ENCODE measurements around the gene HERC3. TPM values are rescaled to one million over a fixed set of nuclear protein-coding genes. Genes with fewer than 3 reads are reported as not detected.
A peak's percentile ranks its signal among the peaks of the same experiment; 100 is the strongest.

The HERC3 gene
- total RNA-seq, 1 experiment from 2014 or later, result 10.5 TPM

- intact Hi-C loops (cut with micrococcal nuclease; ENCODE audit: unreplicated experiment), result loop anchor here (1.0 kb wide), 4 partner anchors 13 to 134 kb away; partner anchors contain the start of gene HERC3
- DNase-seq, result no peak
- CTCF ChIA-PET, result interaction anchor here (1.0 to 1.4 kb wide), 12 partner anchors 13 to 441 kb away, joined by 4 to 68 read pairs (median 7); partner anchors contain the start of gene PYURF
- H3K9me3 ChIP-seq, result no peaks in the 10 kb centered on the region
- H3K4me1 ChIP-seq, result peaks cover 34% of the 10 kb centered on the region
- no TSS peak for BruUV-seq (replicated peaks)
- no peaks in the 10 kb centered on the region for H3K36me3 Mint-ChIP-seq (ENCODE audit: insufficient read depth, unreplicated experiment)
- H3K27me3 Mint-ChIP-seq (ENCODE audit: insufficient read depth, unreplicated experiment), result no peaks in the 10 kb centered on the region
- H3K27ac Mint-ChIP-seq (ENCODE audit: unreplicated experiment), result peak overlapping the region; percentile 6
- no peaks in the 10 kb centered on the region for H3K9me3 Mint-ChIP-seq (ENCODE audit: unreplicated experiment)
- peaks cover 29% of the 10 kb centered on the region for H3K4me1 Mint-ChIP-seq (ENCODE audit: low read depth, unreplicated experiment)
- H3K4me3 ChIP-seq (ENCODE audit: low read depth, low read length), result no peak overlapping the region
- TF ChIP-seq, protein P1, sequence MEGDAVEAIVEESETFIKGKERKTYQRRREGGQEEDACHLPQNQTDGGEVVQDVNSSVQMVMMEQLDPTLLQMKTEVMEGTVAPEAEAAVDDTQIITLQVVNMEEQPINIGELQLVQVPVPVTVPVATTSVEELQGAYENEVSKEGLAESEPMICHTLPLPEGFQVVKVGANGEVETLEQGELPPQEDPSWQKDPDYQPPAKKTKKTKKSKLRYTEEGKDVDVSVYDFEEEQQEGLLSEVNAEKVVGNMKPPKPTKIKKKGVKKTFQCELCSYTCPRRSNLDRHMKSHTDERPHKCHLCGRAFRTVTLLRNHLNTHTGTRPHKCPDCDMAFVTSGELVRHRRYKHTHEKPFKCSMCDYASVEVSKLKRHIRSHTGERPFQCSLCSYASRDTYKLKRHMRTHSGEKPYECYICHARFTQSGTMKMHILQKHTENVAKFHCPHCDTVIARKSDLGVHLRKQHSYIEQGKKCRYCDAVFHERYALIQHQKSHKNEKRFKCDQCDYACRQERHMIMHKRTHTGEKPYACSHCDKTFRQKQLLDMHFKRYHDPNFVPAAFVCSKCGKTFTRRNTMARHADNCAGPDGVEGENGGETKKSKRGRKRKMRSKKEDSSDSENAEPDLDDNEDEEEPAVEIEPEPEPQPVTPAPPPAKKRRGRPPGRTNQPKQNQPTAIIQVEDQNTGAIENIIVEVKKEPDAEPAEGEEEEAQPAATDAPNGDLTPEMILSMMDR (IDR thresholded peaks at IDR 0.05; ENCODE audit: insufficient read depth in 1 of 2, low read depth in 1 of 2, low read length in 1 of 2, severe bottlenecking in 1 of 2, unreplicated experiment in 1 of 2), result no peak
- POLR2A ChIA-PET, result interaction anchor here (0.5 to 1.2 kb wide), 2 partner anchors 13 to 136 kb away, joined by 4 to 6 read pairs; partner anchors contain the start of gene PYURF
- H3K27me3 ChIP-seq (replicated peaks; ENCODE audit: control insufficient read depth, insufficient read depth, low read length), result no peaks in the 10 kb centered on the region
- H3K4me3 Mint-ChIP-seq (ENCODE audit: unreplicated experiment), result peak overlapping the region; percentile 20
- no peaks in the 10 kb centered on the region; the same call in 1 of the 2 replicates for H3K36me3 ChIP-seq (ENCODE audit: control insufficient read depth, insufficient read depth, low read length)
Observed at GRCh38 chr4:88659890-88660208, 67.6 kb downstream of the HERC3 start.

DNA sequence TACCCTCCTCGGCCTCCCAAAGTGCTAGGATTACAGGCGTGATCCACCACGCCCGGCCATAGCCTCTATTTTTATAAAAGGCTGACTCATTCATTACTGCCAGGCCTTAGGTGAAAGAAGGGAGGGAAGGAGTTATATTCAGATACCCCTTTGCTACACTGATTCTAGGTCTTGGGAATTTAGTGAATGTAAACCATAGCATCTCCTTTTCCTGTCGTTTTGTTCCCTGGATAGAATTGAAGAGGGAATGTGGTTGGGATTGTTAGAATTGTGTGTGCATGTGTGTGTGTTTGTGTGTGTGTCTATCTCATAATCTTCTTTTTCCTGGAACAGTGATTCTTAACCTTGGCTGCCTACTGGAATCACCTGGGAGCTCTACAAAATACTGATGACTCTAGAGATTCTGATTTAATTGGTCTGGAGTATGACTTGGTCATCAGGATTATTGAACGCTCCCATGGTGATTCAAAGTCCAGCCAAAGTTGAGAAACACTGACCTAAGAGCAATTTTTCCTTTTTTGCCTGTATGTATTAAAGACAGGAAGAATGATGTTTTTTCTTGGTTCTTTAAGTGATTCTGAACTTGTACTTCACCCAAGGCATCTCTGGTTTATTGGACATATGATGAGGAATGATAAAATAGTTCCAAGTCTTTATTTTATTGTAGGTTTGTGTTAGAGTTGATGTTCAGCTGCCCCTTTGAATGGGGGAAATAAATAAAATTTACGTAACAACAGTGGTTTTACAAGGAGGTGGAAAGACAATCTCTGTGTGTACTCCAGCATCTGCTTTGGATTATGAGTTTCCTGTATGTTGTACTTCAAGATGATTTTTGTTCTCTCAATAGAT, 68.4 kb downstream of the HERC3 start:
- TF ChIP-seq, protein P1 (IDR thresholded peaks at IDR 0.05; ENCODE audit: insufficient read depth in 1 of 2, low read depth in 1 of 2, low read length in 1 of 2, severe bottlenecking in 1 of 2, unreplicated experiment in 1 of 2), result no peak
- H3K36me3 ChIP-seq (ENCODE audit: control insufficient read depth, insufficient read depth, low read length), result no peaks in the 10 kb centered on the region
- H3K4me1 ChIP-seq, result peaks cover 34% of the 10 kb centered on the region
- H3K4me3 ChIP-seq (ENCODE audit: low read depth, low read length), result no peak overlapping the region
- intact Hi-C loops (cut with micrococcal nuclease; ENCODE audit: unreplicated experiment), result no loop called here
- H3K36me3 Mint-ChIP-seq (ENCODE audit: insufficient read depth, unreplicated experiment), result no peaks in the 10 kb centered on the region
- peaks cover 29% of the 10 kb centered on the region for H3K4me1 Mint-ChIP-seq (ENCODE audit: low read depth, unreplicated experiment)
- no peaks in the 10 kb centered on the region for H3K9me3 Mint-ChIP-seq (ENCODE audit: unreplicated experiment)
- H3K27me3 ChIP-seq (replicated peaks; ENCODE audit: control insufficient read depth, insufficient read depth, low read length), result no peaks in the 10 kb centered on the region
- no peak overlapping the region for H3K4me3 Mint-ChIP-seq (ENCODE audit: unreplicated experiment)
- no peaks in the 10 kb centered on the region for H3K9me3 ChIP-seq
- no peak overlapping the region for H3K27ac Mint-ChIP-seq (ENCODE audit: unreplicated experiment)
- DNase-seq, result no peak
- BruUV-seq (replicated peaks), result no TSS peak
- ChIA-PET CTCF (interaction anchor here (1.1 kb wide), 1 partner anchor 123 kb away, joined by 3 read pairs; no protein-coding TSS in a partner anchor), POLR2A (no interaction called here)
- H3K27me3 Mint-ChIP-seq (ENCODE audit: insufficient read depth, unreplicated experiment), result no peaks in the 10 kb centered on the region

DNA sequence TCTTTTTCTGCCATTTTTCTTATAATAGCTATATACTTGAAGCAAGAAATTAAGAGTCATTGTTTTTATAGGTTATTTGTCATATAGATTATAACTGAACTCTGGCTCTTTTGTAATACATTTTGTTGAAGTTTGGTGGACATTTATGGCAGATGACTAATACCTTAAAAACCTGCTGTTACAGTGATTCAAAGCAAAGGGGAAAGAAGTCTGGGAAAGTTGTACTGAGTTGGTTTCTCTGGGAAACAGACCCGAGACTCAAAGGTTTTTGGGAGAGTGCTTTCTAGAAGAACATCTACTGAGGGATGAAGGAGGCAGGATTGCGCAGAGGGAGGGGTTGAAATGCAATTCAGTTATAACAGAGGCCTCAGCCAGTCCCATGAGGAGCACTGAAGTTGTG, 69.5 kb downstream of the HERC3 start:
- Mint-ChIP-seq H3K36me3 (ENCODE audit: insufficient read depth, unreplicated experiment) (no peaks in the 10 kb centered on the region), H3K4me1 (ENCODE audit: low read depth, unreplicated experiment) (peaks cover 29% of the 10 kb centered on the region), H3K9me3 (ENCODE audit: unreplicated experiment) (no peaks in the 10 kb centered on the region), H3K27me3 (ENCODE audit: insufficient read depth, unreplicated experiment) (no peaks in the 10 kb centered on the region), H3K27ac (ENCODE audit: unreplicated experiment) (no peak overlapping the region), H3K4me3 (ENCODE audit: unreplicated experiment) (peak overlapping the region; percentile 3)
- ChIA-PET POLR2A (no interaction called here), CTCF (no interaction called here)
- no peaks in the 10 kb centered on the region for H3K9me3 ChIP-seq
- no TSS peak for BruUV-seq (replicated peaks)
- intact Hi-C loops (cut with micrococcal nuclease; ENCODE audit: unreplicated experiment), result no loop called here
- no peaks in the 10 kb centered on the region for H3K36me3 ChIP-seq (ENCODE audit: control insufficient read depth, insufficient read depth, low read length)
- no peaks in the 10 kb centered on the region for H3K27me3 ChIP-seq (replicated peaks; ENCODE audit: control insufficient read depth, insufficient read depth, low read length)
- peaks cover 34% of the 10 kb centered on the region for H3K4me1 ChIP-seq
- no peak for DNase-seq
- TF ChIP-seq, protein P1 (IDR thresholded peaks at IDR 0.05; ENCODE audit: insufficient read depth in 1 of 2, low read depth in 1 of 2, low read length in 1 of 2, severe bottlenecking in 1 of 2, unreplicated experiment in 1 of 2), result no peak
- no peak overlapping the region for H3K4me3 ChIP-seq (ENCODE audit: low read depth, low read length)

Data from Caco-2 (cell line).